Panc1 (cell line): ENCODE results near the gene NTN5.
"Not testable (repeated sequence)": the region's sequence is repeated elsewhere in the genome, so short reads cannot be mapped to it uniquely, and the experiment has no call there.

ENCODE experiments used
- TCF7L2 ChIP-seq: IDR thresholded peaks from 2 replicates; pipeline ENCODE4 v1.6.1; 2011; ENCODE audit warnings: mild to moderate bottlenecking, low read depth, low read length, inconsistent platforms
- TF ChIP-seq, protein P1 (sequence below): fragments of 450-650 bp; IDR thresholded peaks from 2 replicates; pipeline ENCODE4 v1.5.1; 2017; ENCODE audit warnings: mild to moderate bottlenecking

DNA sequence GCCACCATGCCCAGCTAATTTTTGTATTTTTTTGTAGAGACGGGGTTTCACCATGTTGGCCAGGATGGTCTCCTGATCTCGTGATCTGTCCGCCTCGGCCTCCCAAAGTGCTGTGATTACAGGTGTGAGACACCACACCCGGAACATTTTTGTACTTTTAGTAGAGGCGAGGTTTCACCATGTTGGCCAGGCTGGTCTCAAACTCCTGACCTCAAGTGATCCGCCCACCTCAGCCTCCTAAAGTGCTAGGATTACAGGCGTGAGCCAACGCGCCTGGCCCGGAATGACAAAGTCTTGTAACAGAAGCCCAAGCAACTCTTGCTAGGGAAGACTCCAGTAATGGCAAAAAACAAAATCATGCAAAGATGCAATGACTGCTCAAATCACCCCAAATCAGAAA is 40.5 kb downstream of the NTN5 start:
- TF ChIP-seq TCF7L2, result not testable (repeated sequence)
- TF ChIP-seq, protein P1, sequence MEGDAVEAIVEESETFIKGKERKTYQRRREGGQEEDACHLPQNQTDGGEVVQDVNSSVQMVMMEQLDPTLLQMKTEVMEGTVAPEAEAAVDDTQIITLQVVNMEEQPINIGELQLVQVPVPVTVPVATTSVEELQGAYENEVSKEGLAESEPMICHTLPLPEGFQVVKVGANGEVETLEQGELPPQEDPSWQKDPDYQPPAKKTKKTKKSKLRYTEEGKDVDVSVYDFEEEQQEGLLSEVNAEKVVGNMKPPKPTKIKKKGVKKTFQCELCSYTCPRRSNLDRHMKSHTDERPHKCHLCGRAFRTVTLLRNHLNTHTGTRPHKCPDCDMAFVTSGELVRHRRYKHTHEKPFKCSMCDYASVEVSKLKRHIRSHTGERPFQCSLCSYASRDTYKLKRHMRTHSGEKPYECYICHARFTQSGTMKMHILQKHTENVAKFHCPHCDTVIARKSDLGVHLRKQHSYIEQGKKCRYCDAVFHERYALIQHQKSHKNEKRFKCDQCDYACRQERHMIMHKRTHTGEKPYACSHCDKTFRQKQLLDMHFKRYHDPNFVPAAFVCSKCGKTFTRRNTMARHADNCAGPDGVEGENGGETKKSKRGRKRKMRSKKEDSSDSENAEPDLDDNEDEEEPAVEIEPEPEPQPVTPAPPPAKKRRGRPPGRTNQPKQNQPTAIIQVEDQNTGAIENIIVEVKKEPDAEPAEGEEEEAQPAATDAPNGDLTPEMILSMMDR, result not testable (repeated sequence)
